Activated gamma-delta T cell treated with anti-CD3 and anti-CD28 coated beads, Interleukin-2, amount 50 U/mL, for 16 hours (primary cell): ENCODE measurements around the gene ADGRF1.
"Not testable (repeated sequence)": the region's sequence is repeated elsewhere in the genome, so short reads cannot be mapped to it uniquely, and the experiment has no call there.

Experiments
- DNase-seq: peaks from one replicate; pipeline ENCODE4 v3.0.0-alpha.2; 2020; ENCODE audit warnings: low read depth

Gene ADGRF1

DNA sequence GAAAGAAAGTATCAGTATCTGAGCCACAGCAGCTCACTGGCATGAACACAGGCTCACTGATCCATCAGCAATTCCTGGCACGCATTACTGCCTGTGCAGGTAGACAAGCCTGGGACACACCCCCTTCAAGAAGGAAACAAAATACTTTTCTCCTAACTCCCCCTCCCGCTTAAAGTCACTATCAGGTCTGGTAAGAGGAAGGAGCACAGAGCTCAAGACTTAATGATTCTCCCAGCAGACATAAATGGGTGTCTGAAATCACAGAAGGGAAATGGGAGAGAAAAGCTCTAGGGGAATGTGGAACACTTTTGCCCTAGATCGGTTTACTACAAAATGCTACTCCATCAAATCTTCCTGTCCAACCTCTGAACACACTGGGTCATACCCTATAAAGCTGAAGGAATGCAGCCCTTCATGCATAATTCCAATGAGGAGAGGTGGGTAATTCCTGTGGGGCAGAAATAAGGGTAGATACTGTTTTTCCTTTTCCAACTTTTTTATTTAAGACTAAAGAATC is at the start of gene ADGRF1:
TSS of gene ADGRF1 (minus strand) at position 58 of the 517 bp plus-strand sequence. CDS start 13,271 bp downstream, outside the sequence.
- DNase-seq = no peak

DNA sequence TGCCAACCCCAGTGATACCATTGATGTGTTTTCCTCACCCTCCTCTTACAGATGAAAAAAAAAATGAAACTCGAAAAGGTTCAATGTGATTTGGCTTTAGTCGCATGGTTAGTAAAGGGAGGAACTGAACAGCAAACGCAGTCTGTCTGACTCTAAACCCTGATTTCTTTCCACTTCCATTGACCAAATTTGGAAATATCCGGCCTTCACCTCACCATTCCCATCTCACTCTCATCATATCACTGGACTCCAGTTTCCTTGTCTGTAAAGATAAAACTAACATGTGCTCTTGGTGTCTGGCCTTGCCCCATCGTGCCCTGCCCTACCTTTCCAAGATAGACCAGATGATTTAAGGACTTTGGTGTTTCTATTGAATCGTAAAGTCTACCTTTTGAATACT is 48.7 kb upstream of the ADGRF1 start:
- no peak for DNase-seq

DNA sequence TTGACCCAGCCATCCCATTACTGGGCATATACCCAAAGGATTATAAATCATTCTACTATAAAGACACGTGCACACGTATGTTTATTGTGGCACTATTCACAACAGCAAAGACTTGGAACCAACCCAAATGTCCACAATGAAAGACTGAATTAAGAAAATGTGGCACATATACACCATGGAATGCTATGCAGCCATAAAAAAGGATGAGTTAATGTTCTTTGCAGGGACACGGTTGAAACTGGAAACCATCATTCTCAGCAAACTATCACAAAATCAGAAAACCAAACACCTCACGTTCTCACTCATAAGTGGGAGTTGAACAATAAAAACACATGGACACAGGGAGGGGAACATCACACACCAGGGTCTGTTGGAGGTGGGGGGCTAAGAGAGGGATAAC is 47.3 kb upstream of the ADGRF1 start:
- DNase-seq = not testable (repeated sequence)

DNA sequence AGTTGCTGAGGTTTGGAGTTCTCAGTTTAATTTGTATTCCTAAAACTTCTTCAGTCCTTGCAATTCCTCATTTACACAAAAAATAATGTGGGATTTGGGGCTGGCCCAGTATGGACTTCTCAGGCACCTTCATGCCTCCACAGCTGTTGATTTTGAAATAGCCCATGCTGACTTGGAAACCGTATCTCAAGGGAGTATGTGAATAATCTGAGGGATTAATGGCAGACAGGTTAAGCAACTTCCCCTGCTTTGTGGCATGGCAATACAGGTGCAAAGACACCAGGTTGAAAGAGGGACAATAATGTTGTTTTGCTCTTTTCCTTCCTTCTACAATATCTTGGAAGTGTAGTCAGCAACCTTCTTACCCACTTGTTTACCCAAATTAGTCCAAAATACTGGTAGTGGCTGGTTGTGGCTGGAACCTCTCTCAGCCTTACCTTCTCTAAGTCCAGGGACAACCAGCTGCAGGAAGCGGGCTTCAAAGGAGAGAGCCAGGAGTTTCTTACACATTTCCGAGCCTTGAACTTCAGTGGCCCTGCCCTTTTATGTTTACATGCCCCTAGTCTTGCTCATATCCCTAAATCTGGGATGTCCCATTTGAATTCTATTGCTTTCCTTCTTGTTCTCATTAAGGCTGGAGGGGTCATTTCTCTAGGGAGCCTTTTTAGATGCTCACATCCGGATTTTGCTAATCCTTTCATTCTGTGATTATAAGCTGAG is 44.1 kb upstream of the ADGRF1 start:
- DNase-seq = no peak

DNA sequence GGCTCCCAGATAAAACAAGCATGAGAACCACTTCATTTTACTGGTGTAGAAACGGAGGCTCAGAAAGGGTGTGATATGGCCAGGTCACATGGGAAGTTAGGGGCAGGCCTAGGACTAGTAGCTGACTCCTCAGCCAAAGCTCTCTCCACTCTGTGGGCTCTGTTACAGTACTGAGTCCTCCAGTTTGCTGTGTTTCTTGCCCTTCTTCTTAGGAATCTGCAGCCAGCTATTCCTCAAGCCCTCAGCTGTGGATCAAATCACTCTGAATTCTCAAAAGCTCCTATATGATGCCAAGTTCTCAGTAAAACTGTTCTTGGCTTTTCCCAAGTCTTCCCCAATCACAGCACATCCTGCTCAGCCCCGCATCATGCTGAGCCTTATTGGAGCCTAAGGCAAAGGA is 42.5 kb upstream of the ADGRF1 start:
- DNase-seq = no peak

DNA sequence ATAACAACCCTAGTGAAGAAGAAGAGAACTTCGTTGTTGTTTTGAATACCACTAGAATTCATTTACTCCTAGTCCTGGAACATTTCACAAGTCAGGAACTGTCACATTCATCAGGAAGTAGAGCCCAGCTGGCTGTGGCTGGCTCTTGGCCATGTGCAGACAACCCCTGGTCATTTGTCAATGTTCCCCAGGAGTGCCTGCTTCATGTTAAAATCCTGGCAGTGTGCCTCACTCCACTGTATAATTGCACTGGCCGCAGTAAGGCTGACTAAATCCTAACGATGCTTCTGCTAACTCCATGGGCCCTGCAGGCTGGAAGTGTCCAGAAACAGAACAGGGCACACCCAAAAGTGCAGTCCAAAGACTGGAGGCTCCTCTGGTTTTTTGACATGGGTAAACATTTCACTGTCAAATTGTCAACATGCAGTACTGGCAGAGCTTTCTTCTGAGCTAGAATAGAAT is 41.5 kb upstream of the ADGRF1 start:
- no peak for DNase-seq

DNA sequence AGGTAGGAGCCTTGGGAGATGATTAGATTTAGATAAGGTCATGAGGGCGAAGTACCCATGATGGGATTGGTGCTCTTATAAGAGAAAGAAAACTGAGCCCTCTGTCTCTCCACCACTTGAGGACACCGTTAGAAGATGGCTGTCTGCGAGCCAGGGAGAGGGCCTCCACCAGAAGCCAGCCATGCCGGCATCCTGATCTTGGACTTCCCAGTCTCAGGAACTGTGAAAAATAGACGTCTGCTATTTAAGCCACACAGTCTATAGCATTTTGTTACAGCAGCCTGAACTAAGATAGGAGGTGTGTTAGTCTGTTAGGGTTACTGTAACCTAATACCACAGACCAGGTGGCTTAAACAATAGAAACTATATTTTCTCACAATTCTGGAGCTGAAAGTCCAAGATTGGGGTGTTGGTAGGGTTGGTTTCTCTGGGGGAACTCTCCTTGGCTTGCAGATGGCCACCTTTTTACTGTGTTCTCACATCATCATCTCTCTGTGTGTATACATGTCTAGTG is 38.0 kb upstream of the ADGRF1 start:
- DNase-seq = no peak

DNA sequence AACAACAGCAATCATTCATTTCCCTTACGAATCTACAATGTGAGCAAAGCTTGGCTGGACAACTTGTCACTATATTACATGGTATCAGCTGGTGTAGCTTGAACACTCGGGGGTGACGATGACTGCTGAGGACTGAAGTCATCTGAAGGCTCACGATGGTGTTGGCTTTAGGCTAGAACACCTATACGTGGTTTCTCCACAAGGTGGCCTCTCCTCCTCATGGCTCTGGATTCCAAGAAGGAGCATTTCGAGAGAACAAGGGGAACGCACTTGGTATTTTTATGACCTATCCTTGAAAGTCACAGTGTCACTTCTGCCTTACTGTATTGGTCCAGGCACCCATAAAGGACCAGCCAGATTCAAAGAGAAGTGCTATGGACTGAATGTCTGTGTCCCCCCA is 37.5 kb upstream of the ADGRF1 start:
- DNase-seq = no peak

DNA sequence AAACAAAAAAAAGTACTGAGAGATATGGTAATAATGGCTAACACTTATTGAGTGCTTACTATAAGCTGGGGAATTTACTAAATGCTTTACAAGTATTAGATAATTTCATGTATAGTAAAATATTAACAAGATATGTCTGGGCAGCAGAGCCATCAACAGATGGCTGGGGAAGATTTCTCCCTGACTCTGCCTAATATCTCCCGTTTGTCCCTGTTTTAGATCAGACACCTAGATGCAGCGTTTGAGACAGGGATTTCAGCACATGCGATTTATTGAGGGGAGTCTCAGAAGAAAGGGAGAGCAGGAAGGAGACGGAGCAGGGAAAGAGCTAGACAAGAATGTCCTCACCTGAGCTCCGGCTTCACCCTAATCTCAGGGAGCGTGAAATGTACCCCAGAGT is 36.9 kb upstream of the ADGRF1 start:
- no peak for DNase-seq

DNA sequence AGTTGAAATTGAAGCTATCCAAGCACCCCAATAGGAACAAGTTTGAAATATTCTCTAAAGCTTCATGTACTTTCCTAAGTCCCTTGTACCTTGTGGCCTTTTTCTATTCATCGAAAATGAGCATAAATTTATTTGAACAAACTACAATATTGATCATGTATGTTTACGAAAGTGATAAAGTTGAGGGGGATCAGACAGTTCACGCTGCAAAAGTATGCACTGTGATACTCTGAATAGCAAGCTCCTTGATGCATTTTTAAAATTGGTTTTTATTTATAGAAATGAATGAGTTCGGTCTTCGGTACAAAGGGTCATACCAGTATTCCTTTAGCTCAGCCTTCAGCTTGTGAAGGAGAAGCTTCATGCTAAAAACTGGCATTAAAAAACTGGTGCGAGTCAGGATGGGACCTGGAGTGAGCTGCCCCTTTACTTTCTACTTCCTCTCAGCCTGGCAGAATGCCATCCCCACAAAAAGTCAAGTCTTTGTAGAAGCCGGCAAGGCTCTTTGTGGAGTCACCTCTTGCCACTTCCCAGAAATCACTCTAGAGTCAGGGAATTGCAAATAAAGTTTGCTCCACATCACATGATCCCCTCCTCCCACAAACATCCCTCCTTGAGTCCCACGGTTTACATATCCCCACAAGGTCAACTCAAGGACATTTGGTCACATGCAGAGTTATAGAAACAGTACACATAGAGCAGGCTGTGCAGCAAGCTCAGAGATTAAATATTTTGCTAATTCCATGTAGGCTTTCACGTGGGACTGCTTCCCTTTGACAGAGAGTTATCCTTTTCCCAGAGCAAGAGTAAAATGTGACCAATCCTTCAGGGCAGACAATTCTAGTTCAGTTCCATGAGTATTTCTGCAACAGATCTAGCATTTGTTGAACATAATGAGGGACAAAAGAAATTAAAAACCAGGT is 34.6 kb upstream of the ADGRF1 start:
- DNase-seq = no peak

DNA sequence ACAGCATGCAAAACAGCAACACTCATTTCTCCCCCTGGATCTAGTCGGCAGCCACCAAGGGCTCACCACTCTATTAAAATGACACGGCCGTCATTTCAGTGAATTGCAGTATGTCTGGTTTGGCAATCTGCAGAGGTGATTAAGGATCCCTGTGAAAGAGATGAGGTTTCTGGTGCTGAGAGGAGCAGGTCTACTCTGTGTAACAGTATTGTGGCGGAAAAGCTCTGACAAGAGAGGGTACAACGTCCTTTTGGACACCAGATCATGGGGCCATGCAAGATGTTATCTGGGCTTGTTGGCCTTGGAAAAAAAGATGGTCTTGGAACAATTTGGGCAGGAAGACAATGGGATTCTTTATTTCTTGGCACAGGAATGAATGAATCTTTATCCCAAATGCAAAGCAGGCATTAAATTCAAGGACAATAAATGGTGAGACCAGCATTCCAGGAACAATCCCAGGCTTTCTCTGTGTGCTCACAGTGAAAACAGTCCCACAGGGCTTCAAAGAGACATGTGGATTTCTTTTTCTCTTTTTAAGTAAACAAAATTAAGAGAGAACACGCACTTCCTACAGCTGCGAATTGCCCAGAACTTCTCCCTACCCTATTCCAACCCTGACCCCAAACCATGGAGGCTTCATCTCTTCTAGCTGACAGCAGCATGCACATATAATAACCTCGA is 33.7 kb upstream of the ADGRF1 start:
- no peak for DNase-seq

DNA sequence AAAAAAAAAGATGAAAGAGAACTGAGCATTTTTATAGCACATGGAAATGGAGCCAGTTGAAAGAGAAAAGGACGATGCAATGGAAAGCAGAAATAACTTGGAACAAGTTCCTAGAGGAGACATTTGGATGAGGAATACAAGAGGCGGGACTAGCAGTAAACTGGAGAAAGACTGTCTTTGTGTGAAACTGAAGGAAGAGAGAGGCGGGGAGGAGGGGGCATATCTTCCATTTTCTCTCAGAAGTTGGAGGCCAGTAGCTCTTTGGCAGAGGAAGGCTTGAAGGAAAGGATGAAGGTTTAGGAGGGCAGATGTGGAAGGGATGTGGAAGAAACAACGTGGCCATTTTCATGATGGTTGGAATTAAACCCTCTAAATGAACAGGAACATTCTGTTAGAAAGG is 33.0 kb upstream of the ADGRF1 start:
- no peak for DNase-seq

DNA sequence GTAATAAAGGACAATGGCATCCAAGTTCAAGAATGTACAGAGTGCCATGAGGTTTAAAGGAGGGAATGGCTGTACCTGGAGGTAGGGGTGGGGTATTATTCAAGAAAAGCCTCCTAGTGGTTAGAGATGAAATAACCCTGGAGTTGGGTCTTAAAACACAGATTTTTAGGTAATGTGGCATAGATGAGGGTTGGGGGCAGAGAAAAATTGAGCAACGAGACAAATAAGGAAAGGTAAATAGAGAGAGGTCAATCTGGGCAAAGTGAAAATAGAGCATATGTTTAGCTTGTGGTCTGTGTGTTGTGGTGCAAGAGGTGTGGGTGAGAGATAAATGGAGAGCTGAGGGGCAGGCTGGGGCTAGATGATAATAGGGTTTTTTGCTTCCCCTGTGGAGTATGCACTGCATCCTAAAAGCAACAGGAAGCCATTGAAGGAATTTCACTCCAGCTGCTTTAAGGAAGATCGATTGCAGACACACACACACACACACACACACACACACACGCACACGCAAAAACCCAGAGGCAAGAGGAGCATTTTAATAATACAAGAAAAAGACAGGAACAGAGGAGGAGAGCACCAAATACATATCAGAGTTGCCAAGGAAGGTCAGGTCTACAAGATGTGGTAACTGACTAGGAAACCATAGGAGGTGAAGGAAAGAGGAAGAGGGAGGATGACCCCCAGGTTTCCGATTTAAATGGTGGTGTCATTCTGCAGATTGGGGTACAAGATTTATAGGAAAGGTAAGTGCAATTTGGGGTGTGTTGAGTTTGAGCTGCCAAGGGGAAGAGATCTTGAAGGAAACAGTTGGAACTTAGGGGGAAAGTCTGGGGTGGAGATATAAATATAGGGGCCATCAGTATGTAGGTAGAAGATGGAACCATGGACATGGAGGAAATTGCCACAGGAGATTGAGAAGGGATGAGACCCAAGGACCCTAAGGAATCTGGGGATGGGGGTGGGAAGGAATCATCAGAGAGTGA is 31.3 kb upstream of the ADGRF1 start:
- DNase-seq = no peak

DNA sequence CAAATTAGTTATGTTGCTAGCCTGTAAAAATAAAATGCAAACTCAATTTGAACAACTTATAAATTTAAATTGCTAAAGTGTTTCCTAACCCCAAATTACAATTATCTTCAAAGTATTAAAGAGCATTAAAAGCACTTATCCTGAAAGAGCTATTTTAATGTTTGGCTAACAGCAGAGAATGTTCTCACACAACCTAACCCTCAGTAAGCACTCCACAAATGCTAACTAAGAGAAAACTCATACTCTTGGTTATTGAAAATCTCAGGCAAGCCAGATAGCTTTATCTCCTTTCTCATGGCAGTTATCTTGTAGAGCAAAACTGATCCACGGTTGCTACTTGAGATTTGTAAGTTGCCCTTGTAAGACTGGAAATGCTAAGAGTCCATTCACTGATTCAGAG is 30.5 kb upstream of the ADGRF1 start:
- DNase-seq = no peak

DNA sequence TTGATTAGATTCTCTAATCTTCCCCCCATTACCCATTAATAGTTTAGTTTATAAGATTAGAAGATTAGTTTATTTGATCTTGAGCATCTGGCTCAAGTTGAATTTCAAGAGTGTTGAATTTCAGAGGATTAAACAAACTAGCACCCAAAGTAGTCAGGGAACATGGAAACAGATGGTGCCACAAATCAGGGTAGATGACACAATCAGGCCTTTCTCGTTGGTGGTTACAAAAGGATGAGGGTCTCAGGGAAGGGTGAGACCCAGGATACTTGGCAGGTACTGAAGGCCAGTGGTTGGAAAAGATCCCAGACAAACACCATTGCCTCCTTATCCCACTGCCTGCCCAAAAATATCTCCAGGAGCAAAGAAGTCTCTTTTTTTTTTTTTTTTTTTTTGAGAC is 29.5 kb upstream of the ADGRF1 start:
- no peak for DNase-seq

DNA sequence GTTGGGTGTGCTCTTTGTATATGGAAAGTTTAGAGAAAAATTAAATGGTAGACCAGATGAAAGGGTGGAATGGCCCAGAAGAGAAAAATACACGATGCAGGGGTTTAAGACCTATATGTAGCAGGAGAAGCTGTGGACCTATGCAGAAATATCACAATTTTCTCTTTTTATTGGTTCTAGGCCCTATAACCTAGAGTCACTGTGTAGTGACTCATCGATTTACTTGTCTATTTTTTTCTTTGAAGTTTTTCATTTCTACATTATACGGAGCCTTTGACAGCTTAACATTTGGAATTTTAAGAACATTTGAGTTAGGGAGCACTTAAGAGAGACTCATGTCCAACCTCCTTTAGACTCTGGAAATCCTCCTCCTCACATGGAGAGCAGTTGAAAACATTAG is 28.3 kb upstream of the ADGRF1 start:
- DNase-seq = no peak

DNA sequence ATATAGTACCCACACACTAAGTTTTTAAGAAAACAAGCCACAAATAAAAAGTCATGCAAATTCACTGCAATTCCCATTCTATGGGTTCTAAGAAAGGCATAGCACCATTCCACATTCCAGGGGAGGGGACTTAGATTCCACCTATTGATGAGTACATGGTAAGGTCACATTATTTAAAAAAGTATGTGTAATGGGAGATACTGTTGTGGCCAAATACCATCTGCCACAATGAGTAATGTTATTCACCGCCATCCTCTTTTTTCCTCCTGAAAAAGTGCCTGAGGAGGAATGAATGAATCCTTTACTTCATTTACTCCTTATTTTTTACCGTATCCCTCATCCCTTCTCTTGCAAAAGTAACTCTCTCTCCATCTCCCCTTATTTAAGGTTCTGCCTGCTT is 27.0 kb upstream of the ADGRF1 start:
- no peak for DNase-seq

DNA sequence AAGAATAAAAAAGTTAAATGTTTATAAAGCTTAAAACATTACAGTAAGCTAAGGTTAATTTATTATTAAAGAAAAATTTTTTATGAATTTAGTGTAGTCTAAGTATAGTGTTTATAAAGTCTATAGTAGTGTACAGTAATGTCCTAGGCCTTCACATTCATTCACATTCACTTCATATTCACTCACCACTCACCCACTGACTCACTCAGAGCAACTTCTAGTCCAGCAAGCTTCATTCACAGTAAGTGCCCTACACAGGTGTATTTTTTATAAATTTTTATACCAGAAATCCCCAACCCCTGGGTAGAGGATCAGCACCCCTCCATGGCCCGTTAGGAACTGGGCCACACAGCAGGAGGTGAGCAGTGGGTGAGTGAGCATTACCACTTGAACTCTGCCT is 24.3 kb upstream of the ADGRF1 start:
- DNase-seq = no peak

DNA sequence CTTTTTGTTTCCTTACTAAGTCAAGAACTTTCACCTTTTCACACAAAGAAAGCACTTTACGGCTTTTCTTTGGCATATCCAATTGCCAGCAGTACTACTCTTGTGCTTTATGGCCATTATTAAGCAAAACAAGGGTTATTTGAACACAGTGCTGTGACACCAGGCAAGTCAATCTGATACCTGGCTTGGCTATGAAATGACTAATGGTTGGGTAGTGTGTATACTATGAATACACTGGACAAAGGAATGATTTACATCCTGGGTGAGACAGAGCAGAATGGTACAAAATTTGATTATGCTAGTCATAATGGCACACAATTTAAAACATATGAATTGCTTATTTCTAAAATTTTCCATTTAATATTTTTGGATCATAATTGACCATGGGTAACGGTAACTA is 22.1 kb upstream of the ADGRF1 start:
- no peak for DNase-seq

DNA sequence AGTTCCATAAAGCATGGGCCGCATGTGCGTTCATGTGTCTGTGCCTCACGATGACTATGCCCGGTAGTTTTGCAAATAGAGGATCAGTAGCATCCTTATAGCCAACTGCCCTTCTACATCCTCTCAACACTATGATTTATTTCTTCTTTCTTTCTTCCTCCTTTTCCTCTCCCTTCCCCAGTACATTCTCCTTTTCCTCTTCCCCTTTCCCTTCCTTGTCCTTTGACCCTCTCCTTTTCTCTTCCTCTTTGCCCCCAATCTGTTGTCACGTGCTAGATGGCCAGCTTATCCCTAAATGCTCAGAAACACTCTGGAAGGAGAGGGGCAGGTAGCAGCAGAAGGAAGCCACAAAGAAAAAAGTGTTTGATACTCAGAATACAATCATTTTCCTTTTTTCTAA is 20.2 kb upstream of the ADGRF1 start:
- no peak for DNase-seq
